K562 (cell line): ENCODE measurements around the gene PPM1G. TPM values are rescaled to one million over a fixed set of nuclear protein-coding genes. Genes with fewer than 3 reads are reported as not detected.
A peak's percentile ranks its signal among the peaks of the same experiment; 100 is the strongest.

Experiments
- CAMTA2 ChIP-seq: fragments of 250-450 bp; sonication (Bioruptor Pico); conservative IDR thresholded peaks from 2 replicates; pipeline ENCODE4 v1.5.1; 2022
- FIP1L1 ChIP-seq: fragments of 200-400 bp; formaldehyde crosslinking; IDR thresholded peaks from 2 replicates; pipeline ENCODE4 v1.6.1; 2018; ENCODE audit warnings: mild to moderate bottlenecking, low read depth, low read length; ENCODE audit not compliant: poor library complexity, severe bottlenecking
- FOXA1 ChIP-seq: fragments of 450-650 bp; IDR thresholded peaks from 2 replicates; pipeline ENCODE4 v1.6.1; 2016; ENCODE audit warnings: mild to moderate bottlenecking, borderline replicate concordance
- FOXK1 ChIP-seq: sonication (generic); formaldehyde crosslinking; IDR thresholded peaks from 2 replicates; pipeline ENCODE4 v1.8.0; 2022; ENCODE audit warnings: missing genetic modification reagents, mild to moderate bottlenecking, borderline replicate concordance
- POLR2G ChIP-seq: fragments of 200-400 bp; formaldehyde crosslinking; IDR thresholded peaks from 2 replicates; pipeline ENCODE4 v1.6.1; 2017; ENCODE audit warnings: low read depth, mild to moderate bottlenecking, antibody characterized with exemption, low read length, moderate library complexity
- RBFOX2 ChIP-seq: fragments of 200-400 bp; formaldehyde crosslinking; IDR thresholded peaks from 2 replicates; pipeline ENCODE4 v1.6.1; 2017; ENCODE audit warnings: low read depth, mild to moderate bottlenecking, low read length, moderate library complexity
- WHSC1 ChIP-seq: IDR thresholded peaks from one replicate; pipeline ENCODE4 v1.6.1; 2012; ENCODE audit warnings: low read length, control low read depth, inconsistent platforms
- ZNF124 ChIP-seq: sonication (generic); formaldehyde crosslinking; IDR thresholded peaks from 2 replicates; pipeline ENCODE4 v1.8.1; 2022; ENCODE audit warnings: missing genetic modification reagents
- polyA plus RNA-seq, 8 experiments: library from polyadenylated mRNA; depleted of rRNA in 4 of 8; stranded (reverse) in 5 of 8; unstranded in 3 of 8; fragments of >200 nt; fragmentation: Nextera tagmentation in 2 of 8; fragmentation: Illumina TruSeq in 1 of 8; extraction: Ambion mirVana in 2 of 8; extraction: Trizol in 1 of 8; gene quantifications; 2 replicates each; pipeline versions ENCODE4 v1.2.1 to v1.2.3, GENCODE V29; 2011 to 2014; ENCODE audit warnings: inconsistent platforms in 1 of 8, missing spikeins in 1 of 8
- total RNA-seq, 7 experiments: library from RNA; depleted of rRNA in 6 of 7; stranded (reverse); fragments of >200 nt in 6 of 7; fragmentation: Illumina TruSeq in 2 of 7; extraction: Trizol in 2 of 7; gene quantifications; 2 replicates each; pipeline versions ENCODE4 v1.2.1 to v1.2.3, GENCODE V29; 2011 to 2021; ENCODE audit warnings: low replicate concordance in 1 of 7
- TF ChIP-seq, protein P1 (sequence below): fragments of 200-400 bp; formaldehyde crosslinking; IDR thresholded peaks from 2 replicates; pipeline ENCODE4 v1.6.1; 2017; ENCODE audit warnings: mild to moderate bottlenecking, low read depth, low read length, moderate library complexity
- TF ChIP-seq, protein P2 (sequence below): fragments of 250-450 bp; sonication (Bioruptor Pico); IDR thresholded peaks from 2 replicates; pipeline ENCODE4 v1.4.0; 2020; ENCODE audit warnings: mild to moderate bottlenecking, moderate library complexity, borderline replicate concordance
- TF ChIP-seq, protein P3 (sequence below): sonication (generic); formaldehyde crosslinking; IDR thresholded peaks from 2 replicates; pipeline ENCODE4 v1.8.1; 2023; ENCODE audit warnings: missing genetic modification reagents, mild to moderate bottlenecking, borderline replicate concordance
- TF ChIP-seq, protein P4 (sequence below), 2 experiments: IDR thresholded peaks; 2 replicates each; pipeline ENCODE4 v1.6.1; 2011; ENCODE audit warnings: borderline replicate concordance in 1 of 2, control low read depth in 1 of 2, low read depth in 1 of 2, low read length in 1 of 2, mild to moderate bottlenecking in 1 of 2, mixed read lengths in 1 of 2, moderate library complexity in 1 of 2; ENCODE audit not compliant: insufficient read depth in 1 of 2, insufficient read length in 1 of 2, poor library complexity in 1 of 2, severe bottlenecking in 1 of 2; ENCODE audit errors: extremely low read depth in 1 of 2

PPM1G gene
- total and polyA plus RNA-seq, 9 of the 15 experiments (the other 6 are each of a cell fraction or from before 2014, with no cell fraction given) = 61.7 to 230 (median 153) TPM

DNA sequence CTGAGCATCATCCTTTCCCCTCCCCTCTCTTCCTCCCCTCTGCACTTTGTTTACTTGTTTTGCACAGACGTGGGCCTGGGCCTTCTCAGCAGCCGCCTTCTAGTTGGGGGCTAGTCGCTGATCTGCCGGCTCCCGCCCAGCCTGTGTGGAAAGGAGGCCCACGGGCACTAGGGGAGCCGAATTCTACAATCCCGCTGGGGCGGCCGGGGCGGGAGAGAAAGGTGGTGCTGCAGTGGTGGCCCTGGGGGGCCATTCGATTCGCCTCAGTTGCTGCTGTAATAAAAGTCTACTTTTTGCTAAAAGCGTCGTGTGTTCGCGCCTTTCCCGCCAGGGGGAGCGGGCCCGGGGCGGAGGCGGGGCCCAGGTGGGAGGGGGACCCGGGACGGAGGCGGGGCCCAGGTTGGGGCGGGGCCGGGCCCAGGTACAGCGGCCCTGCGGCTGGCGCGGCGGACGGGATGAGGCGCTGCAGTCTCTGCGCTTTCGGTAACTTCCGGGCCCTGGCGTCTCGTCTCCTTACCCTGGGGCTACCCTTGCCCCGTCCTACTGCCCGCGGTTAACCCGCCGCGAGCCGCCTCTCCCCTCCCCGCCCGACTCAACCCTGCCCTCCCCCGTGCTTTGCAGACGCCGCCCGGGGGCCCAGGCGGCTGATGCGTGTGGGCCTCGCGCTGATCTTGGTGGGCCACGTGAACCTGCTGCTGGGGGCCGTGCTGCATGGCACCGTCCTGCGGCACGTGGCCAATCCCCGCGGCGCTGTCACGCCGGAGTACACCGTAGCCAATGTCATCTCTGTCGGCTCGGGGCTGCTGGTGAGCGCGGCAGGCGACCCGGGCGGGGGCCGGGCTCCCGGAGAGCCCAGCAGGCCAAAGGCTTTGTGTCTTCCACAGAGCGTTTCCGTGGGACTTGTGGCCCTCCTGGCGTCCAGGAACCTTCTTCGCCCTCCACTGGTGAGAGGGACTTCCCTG, 32.8 kb upstream of the PPM1G start, which contains the start of gene KRTCAP3 (continued):
- TF ChIP-seq ZNF124 = no peak
- TF ChIP-seq, protein P1, sequence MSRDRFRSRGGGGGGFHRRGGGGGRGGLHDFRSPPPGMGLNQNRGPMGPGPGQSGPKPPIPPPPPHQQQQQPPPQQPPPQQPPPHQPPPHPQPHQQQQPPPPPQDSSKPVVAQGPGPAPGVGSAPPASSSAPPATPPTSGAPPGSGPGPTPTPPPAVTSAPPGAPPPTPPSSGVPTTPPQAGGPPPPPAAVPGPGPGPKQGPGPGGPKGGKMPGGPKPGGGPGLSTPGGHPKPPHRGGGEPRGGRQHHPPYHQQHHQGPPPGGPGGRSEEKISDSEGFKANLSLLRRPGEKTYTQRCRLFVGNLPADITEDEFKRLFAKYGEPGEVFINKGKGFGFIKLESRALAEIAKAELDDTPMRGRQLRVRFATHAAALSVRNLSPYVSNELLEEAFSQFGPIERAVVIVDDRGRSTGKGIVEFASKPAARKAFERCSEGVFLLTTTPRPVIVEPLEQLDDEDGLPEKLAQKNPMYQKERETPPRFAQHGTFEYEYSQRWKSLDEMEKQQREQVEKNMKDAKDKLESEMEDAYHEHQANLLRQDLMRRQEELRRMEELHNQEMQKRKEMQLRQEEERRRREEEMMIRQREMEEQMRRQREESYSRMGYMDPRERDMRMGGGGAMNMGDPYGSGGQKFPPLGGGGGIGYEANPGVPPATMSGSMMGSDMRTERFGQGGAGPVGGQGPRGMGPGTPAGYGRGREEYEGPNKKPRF = no peak
- no peak for TF ChIP-seq FOXK1
- no peak for TF ChIP-seq WHSC1
- TF ChIP-seq, protein P2, sequence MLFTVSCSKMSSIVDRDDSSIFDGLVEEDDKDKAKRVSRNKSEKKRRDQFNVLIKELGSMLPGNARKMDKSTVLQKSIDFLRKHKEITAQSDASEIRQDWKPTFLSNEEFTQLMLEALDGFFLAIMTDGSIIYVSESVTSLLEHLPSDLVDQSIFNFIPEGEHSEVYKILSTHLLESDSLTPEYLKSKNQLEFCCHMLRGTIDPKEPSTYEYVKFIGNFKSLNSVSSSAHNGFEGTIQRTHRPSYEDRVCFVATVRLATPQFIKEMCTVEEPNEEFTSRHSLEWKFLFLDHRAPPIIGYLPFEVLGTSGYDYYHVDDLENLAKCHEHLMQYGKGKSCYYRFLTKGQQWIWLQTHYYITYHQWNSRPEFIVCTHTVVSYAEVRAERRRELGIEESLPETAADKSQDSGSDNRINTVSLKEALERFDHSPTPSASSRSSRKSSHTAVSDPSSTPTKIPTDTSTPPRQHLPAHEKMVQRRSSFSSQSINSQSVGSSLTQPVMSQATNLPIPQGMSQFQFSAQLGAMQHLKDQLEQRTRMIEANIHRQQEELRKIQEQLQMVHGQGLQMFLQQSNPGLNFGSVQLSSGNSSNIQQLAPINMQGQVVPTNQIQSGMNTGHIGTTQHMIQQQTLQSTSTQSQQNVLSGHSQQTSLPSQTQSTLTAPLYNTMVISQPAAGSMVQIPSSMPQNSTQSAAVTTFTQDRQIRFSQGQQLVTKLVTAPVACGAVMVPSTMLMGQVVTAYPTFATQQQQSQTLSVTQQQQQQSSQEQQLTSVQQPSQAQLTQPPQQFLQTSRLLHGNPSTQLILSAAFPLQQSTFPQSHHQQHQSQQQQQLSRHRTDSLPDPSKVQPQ (CRISPR knock-in tag) = no peak
- TF ChIP-seq POLR2G = peak; percentile 72
- no peak for TF ChIP-seq FOXA1
- TF ChIP-seq, protein P3, sequence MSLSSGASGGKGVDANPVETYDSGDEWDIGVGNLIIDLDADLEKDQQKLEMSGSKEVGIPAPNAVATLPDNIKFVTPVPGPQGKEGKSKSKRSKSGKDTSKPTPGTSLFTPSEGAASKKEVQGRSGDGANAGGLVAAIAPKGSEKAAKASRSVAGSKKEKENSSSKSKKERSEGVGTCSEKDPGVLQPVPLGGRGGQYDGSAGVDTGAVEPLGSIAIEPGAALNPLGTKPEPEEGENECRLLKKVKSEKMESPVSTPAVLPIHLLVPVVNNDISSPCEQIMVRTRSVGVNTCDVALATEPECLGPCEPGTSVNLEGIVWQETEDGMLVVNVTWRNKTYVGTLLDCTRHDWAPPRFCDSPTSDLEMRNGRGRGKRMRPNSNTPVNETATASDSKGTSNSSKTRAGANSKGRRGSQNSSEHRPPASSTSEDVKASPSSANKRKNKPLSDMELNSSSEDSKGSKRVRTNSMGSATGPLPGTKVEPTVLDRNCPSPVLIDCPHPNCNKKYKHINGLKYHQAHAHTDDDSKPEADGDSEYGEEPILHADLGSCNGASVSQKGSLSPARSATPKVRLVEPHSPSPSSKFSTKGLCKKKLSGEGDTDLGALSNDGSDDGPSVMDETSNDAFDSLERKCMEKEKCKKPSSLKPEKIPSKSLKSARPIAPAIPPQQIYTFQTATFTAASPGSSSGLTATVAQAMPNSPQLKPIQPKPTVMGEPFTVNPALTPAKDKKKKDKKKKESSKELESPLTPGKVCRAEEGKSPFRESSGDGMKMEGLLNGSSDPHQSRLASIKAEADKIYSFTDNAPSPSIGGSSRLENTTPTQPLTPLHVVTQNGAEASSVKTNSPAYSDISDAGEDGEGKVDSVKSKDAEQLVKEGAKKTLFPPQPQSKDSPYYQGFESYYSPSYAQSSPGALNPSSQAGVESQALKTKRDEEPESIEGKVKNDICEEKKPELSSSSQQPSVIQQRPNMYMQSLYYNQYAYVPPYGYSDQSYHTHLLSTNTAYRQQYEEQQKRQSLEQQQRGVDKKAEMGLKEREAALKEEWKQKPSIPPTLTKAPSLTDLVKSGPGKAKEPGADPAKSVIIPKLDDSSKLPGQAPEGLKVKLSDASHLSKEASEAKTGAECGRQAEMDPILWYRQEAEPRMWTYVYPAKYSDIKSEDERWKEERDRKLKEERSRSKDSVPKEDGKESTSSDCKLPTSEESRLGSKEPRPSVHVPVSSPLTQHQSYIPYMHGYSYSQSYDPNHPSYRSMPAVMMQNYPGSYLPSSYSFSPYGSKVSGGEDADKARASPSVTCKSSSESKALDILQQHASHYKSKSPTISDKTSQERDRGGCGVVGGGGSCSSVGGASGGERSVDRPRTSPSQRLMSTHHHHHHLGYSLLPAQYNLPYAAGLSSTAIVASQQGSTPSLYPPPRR (CRISPR knock-in tag) = no peak
- TF ChIP-seq, protein P4, sequence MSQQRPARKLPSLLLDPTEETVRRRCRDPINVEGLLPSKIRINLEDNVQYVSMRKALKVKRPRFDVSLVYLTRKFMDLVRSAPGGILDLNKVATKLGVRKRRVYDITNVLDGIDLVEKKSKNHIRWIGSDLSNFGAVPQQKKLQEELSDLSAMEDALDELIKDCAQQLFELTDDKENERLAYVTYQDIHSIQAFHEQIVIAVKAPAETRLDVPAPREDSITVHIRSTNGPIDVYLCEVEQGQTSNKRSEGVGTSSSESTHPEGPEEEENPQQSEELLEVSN (IDR thresholded peaks at IDR 0.05; ENCODE audit: borderline replicate concordance in 1 of 2, extremely low read depth in 1 of 2, insufficient read depth in 1 of 2, insufficient read length in 1 of 2, low read depth in 1 of 2, low read length in 1 of 2, poor library complexity in 1 of 2, severe bottlenecking in 1 of 2) = peak in 1 of 2 experiments; percentile 50
- peak; percentile 48 for TF ChIP-seq RBFOX2
- peak; percentile 41 for TF ChIP-seq FIP1L1
- TF ChIP-seq CAMTA2 = no peak
